ENCODE data around the gene CRYBA4.

- no peak for TF ChIP-seq YY1 (IDR thresholded peaks at IDR 0.05; ENCODE audit: insufficient read depth, insufficient read length)
- TF ChIP-seq ZNF274 (IDR thresholded peaks at IDR 0.05; ENCODE audit: low read depth, low read length): no peak
Measured at GRCh38 chr22:26672060-26672471, 50.3 kb downstream of the CRYBA4 start.

All from NT2/D1 (cell line).